ENCODE data around the gene CMC2.

CMC2 gene

DNA sequence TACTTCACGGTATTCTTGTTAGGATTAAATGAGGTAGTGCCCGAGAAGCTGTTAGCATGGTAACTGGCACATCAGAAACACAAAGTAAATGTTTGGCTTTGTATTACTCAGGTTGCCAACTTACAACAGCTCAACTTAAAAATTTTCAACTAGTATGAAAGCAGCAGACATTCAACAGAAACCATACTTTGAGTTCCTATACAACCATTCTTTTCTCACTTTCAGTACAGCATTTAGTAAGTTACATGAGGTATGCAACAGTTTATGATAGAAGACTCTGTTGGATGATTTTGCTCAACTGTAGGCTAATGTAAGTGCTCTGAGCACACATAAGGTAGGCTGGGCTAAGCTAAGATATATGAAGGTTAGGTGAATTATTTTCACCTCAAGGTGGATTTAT, 8.0 kb upstream of the CMC2 start:
- H3K36me3 ChIP-seq (replicated peaks; ENCODE audit: insufficient read depth, low read length): peaks cover 5% of the 10 kb centered on the region; the same call in 1 of the 2 replicates
- no peak for DNase-seq
- no peak overlapping the region for H3K4me2 ChIP-seq (ENCODE audit: low read depth, low read length)
- H2AFZ ChIP-seq (ENCODE audit: low read length): no peak overlapping the region
- H3K27ac ChIP-seq (ENCODE audit: low read length): no peak overlapping the region
- H3K27me3 ChIP-seq (replicated peaks; ENCODE audit: insufficient read depth, low read length): no peaks in the 10 kb centered on the region
- peaks cover 20% of the 10 kb centered on the region for H3K79me2 ChIP-seq (ENCODE audit: low read length)
- H4K20me1 ChIP-seq (ENCODE audit: insufficient read depth, low read length): no peaks in the 10 kb centered on the region
- H3K9me3 ChIP-seq (replicated peaks; ENCODE audit: insufficient read depth, low read length): no peaks in the 10 kb centered on the region
- no peaks in the 10 kb centered on the region for H3K9me2 ChIP-seq (replicated peaks; ENCODE audit: insufficient read depth, low read length)
- TF ChIP-seq EZH2 (optimal IDR thresholded peaks at IDR 0.05; ENCODE audit: low read depth, low read length): no peak
- TF ChIP-seq, protein P1, sequence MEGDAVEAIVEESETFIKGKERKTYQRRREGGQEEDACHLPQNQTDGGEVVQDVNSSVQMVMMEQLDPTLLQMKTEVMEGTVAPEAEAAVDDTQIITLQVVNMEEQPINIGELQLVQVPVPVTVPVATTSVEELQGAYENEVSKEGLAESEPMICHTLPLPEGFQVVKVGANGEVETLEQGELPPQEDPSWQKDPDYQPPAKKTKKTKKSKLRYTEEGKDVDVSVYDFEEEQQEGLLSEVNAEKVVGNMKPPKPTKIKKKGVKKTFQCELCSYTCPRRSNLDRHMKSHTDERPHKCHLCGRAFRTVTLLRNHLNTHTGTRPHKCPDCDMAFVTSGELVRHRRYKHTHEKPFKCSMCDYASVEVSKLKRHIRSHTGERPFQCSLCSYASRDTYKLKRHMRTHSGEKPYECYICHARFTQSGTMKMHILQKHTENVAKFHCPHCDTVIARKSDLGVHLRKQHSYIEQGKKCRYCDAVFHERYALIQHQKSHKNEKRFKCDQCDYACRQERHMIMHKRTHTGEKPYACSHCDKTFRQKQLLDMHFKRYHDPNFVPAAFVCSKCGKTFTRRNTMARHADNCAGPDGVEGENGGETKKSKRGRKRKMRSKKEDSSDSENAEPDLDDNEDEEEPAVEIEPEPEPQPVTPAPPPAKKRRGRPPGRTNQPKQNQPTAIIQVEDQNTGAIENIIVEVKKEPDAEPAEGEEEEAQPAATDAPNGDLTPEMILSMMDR (IDR thresholded peaks at IDR 0.05; ENCODE audit: low read length): no peak
- TF ChIP-seq EZH2phosphoT487 (IDR thresholded peaks at IDR 0.05; ENCODE audit: low read length): no peak
- H3K4me1 ChIP-seq (ENCODE audit: low read length): no peaks in the 10 kb centered on the region
- H3K4me3 ChIP-seq (ENCODE audit: low read length): no peak overlapping the region
- no peak overlapping the region for H3K9ac ChIP-seq (ENCODE audit: low read length)
- no peaks in the 10 kb centered on the region for H3F3A ChIP-seq (ENCODE audit: insufficient read depth, low read length)

DNA sequence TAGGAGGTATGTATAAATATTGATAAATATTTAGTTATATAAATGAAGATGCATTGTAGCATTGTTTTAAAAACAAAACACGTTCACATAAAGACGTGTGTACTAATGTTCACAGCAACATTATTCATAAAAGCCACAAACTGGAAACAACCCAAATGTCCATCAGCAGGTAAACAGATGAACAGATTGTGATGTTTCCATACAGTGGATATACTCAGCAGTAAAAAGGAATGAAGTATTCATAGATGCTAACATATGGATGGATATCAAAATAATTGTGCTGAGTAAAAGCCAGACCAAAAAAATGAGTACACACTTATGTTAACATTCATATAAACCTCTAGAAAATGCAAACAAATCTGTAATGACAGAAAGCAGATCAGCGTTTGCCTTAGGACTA, 6.3 kb upstream of the CMC2 start:
- Histone ChIP-seq H3K4me2 (ENCODE audit: low read depth, low read length) (no peak overlapping the region), H3K36me3 (replicated peaks; ENCODE audit: insufficient read depth, low read length) (peaks cover 5% of the 10 kb centered on the region; the same call in 1 of the 2 replicates), H3K27me3 (replicated peaks; ENCODE audit: insufficient read depth, low read length) (no peaks in the 10 kb centered on the region), H4K20me1 (ENCODE audit: insufficient read depth, low read length) (no peaks in the 10 kb centered on the region), H2AFZ (ENCODE audit: low read length) (no peak overlapping the region), H3K27ac (ENCODE audit: low read length) (no peak overlapping the region), H3F3A (ENCODE audit: insufficient read depth, low read length) (no peaks in the 10 kb centered on the region), H3K9me3 (replicated peaks; ENCODE audit: insufficient read depth, low read length) (no peaks in the 10 kb centered on the region), H3K4me3 (ENCODE audit: low read length) (no peak overlapping the region), H3K9ac (ENCODE audit: low read length) (no peak overlapping the region), H3K79me2 (ENCODE audit: low read length) (peaks cover 37% of the 10 kb centered on the region), H3K9me2 (replicated peaks; ENCODE audit: insufficient read depth, low read length) (no peaks in the 10 kb centered on the region), H3K4me1 (ENCODE audit: low read length) (no peaks in the 10 kb centered on the region)
- TF ChIP-seq, protein P1 (IDR thresholded peaks at IDR 0.05; ENCODE audit: low read length): no peak
- TF ChIP-seq EZH2 (optimal IDR thresholded peaks at IDR 0.05; ENCODE audit: low read depth, low read length): no peak
- no peak for TF ChIP-seq EZH2phosphoT487 (IDR thresholded peaks at IDR 0.05; ENCODE audit: low read length)
- DNase-seq: no peak

DNA sequence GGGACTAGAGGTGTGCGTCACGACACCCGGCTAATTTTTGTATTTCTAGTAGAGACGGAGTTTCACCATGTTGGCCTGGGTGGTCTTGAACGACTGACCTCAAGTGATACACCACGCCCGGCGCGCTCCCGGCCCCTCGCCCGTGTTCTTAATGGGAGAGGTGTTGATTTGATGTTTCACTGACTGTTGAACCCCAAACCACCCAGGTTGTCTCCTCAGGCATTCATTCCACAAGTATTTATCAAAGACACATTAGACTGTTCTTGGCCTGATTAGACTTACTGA, 1.8 kb upstream of the CMC2 start:
- Histone ChIP-seq H3F3A (ENCODE audit: insufficient read depth, low read length) (peaks cover 6% of the 10 kb centered on the region; the same call in 1 of the 2 replicates), H3K4me2 (ENCODE audit: low read depth, low read length) (peak overlapping the region; percentile 41; the same call in 1 of the 2 replicates), H3K9ac (ENCODE audit: low read length) (no peak overlapping the region), H3K27me3 (replicated peaks; ENCODE audit: insufficient read depth, low read length) (no peaks in the 10 kb centered on the region), H3K9me3 (replicated peaks; ENCODE audit: insufficient read depth, low read length) (no peaks in the 10 kb centered on the region), H3K4me3 (ENCODE audit: low read length) (peak overlapping the region; percentile 86; the same call in 1 of the 2 replicates), H2AFZ (ENCODE audit: low read length) (no peak overlapping the region), H3K9me2 (replicated peaks; ENCODE audit: insufficient read depth, low read length) (no peaks in the 10 kb centered on the region), H4K20me1 (ENCODE audit: insufficient read depth, low read length) (no peaks in the 10 kb centered on the region), H3K27ac (ENCODE audit: low read length) (no peak overlapping the region), H3K79me2 (ENCODE audit: low read length) (peaks cover 70% of the 10 kb centered on the region), H3K36me3 (replicated peaks; ENCODE audit: insufficient read depth, low read length) (peaks cover 5% of the 10 kb centered on the region; the same call in 1 of the 2 replicates), H3K4me1 (ENCODE audit: low read length) (no peaks in the 10 kb centered on the region)
- no peak for DNase-seq
- TF ChIP-seq, protein P1 (IDR thresholded peaks at IDR 0.05; ENCODE audit: low read length): no peak
- no peak for TF ChIP-seq EZH2phosphoT487 (IDR thresholded peaks at IDR 0.05; ENCODE audit: low read length)
